Adipocyte (in vitro differentiated cells): ENCODE data around the gene FRMD3.

Experiments used
- DNase-seq: peaks from one replicate; pipeline ENCODE4 v3.0.0-alpha.2; 2015; ENCODE audit warnings: low read depth
- H3K27me3 ChIP-seq: replicated peaks from 2 replicates; pipeline ENCODE4 v1.7.0; 2013; ENCODE audit warnings: mild to moderate bottlenecking, low read length, moderate library complexity; ENCODE audit not compliant: control insufficient read depth, insufficient read depth
- H3K36me3 ChIP-seq: 2 replicates; pipeline ENCODE4 v1.7.0; 2013; ENCODE audit warnings: low read length, mild to moderate bottlenecking, moderate library complexity; ENCODE audit not compliant: control insufficient read depth, insufficient read depth, severe bottlenecking
- H3K4me1 ChIP-seq: 2 replicates; pipeline ENCODE4 v1.7.0; 2013; ENCODE audit warnings: mild to moderate bottlenecking, low read length, moderate library complexity; ENCODE audit not compliant: control insufficient read depth, insufficient read depth
- H3K4me3 ChIP-seq: 2 replicates; pipeline ENCODE4 v1.7.0; 2013; ENCODE audit warnings: mild to moderate bottlenecking, low read length, moderate library complexity
- H3K9ac ChIP-seq: 2 replicates; pipeline ENCODE4 v1.7.0; 2013; ENCODE audit warnings: mild to moderate bottlenecking, low read length, moderate library complexity
- H3K9me3 ChIP-seq: 2 replicates; pipeline ENCODE4 v1.7.0; 2013; ENCODE audit warnings: mild to moderate bottlenecking, low read length, moderate library complexity; ENCODE audit not compliant: control insufficient read depth

The FRMD3 gene

DNA sequence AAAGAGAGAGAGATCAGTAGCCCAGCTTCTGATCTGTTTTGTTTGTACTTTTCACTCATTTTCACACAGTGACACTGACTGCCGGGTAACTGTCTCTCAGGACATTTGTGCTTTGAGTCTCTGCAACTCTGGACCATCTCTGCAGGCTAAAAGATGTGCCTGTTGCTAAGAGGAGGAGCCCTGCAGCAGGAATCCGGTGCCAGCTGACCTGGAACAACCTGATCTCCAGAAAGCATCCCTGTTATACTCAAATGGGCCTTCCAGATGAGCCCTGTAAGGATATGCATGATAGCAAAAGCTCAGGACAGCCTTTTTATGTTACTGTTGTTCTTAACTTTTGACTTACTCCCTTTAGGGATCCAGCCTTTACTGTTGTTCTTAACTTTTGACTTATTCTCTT lies 304.6 kb downstream of the FRMD3 start:
- H3K4me1 ChIP-seq: peaks cover 2% of the 10 kb centered on the region

DNA sequence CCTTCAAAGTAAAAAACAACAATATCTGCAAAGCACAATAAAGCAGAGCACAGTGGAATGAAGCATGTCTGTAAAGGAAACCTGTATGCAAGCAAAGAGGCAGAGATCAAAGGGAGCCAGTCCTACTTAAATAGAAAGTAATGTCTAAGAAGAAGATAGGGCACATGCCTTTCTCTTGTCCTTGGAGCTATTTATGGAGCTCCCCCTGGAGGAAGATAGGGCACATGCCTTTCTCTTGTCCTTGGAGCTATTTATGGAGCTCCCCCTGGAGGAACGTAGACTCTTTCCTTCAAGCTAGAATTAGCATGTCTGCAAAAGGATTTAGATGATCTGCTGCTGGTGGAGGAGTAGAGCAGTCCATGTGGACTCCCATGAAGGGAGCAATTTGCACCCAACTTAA lies 307.2 kb downstream of the FRMD3 start:
- Histone ChIP-seq H3K4me1 (no peaks in the 10 kb centered on the region), H3K36me3 (no peaks in the 10 kb centered on the region), H3K27me3 (peaks cover 2% of the 10 kb centered on the region), H3K9me3 (peaks cover 9% of the 10 kb centered on the region), H3K9ac (no peak overlapping the region), H3K4me3 (no peak overlapping the region)
- no peak for DNase-seq

More for the DNA sequence above, 304.6 kb downstream of the FRMD3 start:
- DNase-seq: no peak
- H3K27me3 ChIP-seq: peaks cover 2% of the 10 kb centered on the region
- H3K9me3 ChIP-seq: peaks cover 9% of the 10 kb centered on the region
- no peak overlapping the region for H3K4me3 ChIP-seq
- no peaks in the 10 kb centered on the region for H3K36me3 ChIP-seq
- no peak overlapping the region for H3K9ac ChIP-seq

DNA sequence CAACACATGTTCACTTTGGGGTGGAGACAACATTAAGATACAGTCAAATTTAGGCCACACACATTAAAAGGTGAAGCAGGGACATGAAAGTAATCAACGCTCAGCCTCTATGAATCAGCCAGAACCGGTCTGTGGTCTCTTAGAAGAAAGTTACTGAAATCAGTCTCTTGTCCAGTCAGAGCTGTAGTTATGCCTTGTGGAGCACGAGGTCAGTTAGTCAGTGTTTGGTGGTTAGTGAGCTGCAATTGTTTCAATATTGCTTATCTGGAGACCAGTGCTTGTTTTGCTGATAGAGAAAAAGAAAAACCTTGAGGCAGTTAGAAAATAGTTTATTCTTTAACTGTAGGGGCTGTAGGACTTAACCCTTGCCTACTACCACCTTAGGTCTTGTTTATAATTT lies 317.5 kb downstream of the FRMD3 start:
- Histone ChIP-seq H3K36me3 (no peaks in the 10 kb centered on the region), H3K9ac (peak overlapping the region; percentile 18), H3K4me3 (no peak overlapping the region), H3K9me3 (no peaks in the 10 kb centered on the region), H3K4me1 (peaks cover 15% of the 10 kb centered on the region), H3K27me3 (no peaks in the 10 kb centered on the region)
- peak; percentile 28 for DNase-seq

DNA sequence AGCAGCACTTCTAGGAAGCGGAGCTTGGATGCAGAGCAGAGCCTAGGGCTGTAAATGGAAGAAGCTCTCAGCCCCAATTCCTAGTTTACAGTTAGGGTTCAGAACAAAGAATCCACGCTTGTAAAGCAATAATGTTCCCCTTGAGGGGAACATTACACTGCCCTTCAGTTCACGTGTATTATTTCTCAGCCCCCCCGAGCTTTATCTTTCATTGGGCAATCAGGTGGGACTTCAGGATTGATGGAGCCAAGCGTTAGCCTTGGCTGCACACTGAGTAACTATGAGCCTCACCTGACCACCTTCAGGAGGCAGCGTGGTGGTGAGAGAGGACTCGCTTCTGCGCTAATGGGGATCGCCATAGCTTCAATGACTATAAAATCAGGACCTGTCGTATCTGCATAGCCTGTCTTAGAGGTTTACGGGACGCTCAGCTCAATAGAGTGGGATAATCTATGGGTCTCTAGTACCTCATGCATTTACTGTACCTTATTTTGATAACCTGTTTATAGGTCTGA lies 318.2 kb downstream of the FRMD3 start:
- DNase-seq: peak; percentile 6
- H3K9me3 ChIP-seq: no peaks in the 10 kb centered on the region
- H3K27me3 ChIP-seq: peaks cover 4% of the 10 kb centered on the region
- H3K4me1 ChIP-seq: peaks cover 15% of the 10 kb centered on the region
- peak overlapping the region; percentile 84 for H3K9ac ChIP-seq
- peak overlapping the region; percentile 97 for H3K4me3 ChIP-seq
- no peaks in the 10 kb centered on the region for H3K36me3 ChIP-seq

DNA sequence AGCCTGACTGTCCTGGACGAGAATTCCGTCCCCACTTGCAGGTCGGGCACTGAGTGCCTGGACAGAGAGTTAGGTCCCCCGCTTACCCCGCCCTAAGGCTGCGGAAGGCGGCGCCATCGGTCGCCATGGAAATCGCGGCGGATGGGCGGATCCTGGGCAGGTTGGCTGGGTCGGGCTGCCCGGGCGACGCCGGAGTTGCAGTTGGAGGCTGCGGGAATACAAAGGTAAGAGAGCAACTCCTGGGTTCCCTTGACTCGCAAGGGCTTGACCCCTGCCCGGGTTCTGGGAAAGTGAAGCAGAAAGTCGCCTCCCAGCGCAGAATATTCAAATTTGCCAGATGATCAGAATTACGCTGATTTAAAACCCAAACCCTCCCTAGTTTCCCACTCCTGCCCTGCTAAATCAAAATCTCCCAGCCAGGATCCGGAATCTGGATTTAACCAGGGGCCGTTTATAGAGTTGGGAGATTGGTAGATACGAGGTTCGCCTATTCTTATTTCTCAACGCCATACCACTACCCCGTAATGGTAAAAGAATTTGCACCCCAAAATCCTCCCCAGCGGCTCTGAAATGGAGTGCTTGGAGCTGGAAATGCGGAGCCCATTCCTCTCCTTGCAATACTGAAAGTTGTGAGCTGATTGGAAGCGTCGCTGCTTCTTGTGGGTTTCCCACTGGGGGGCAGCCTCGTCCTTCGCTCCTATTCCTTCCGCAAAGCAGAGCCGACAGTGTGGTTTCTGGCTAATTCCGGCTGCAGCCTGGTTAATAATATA lies 318.9 kb downstream of the FRMD3 start:
- Histone ChIP-seq H3K9me3 (no peaks in the 10 kb centered on the region), H3K4me3 (peak overlapping the region; percentile 97), H3K4me1 (peaks cover 15% of the 10 kb centered on the region), H3K9ac (peak overlapping the region; percentile 84), H3K36me3 (no peaks in the 10 kb centered on the region), H3K27me3 (peaks cover 8% of the 10 kb centered on the region)
- peak; percentile 89 for DNase-seq

DNA sequence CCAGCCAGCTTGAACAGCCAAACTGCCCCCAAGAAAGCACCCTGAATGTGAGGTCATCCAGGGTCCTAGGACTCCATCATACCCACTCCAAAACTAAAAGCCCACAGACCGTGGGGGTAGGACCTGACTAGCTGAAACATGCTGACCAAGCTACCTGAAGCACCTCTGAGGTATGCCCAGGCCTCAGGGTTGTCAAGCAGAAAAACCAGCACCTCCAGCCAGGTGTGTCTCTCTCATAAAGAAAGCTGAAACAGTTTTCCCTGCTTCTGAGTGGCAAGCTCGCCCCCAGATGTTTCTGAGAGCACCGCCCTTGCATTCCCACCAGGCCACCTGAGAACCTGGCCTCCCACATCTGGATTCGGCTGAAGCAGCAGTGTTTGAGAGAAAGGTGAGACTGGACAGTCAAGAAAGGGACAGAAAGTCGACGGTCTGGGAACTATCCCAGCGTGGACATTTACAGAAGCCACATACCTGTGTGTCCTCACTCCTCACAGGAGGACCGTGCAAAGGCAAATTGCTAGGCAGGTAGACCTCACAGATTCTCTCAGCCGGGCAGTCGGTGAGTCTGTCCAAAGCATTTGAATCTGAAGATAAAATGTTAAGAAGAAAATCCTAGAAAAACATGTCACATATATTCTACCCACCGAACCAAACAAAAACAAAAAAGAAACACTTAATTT lies 319.6 kb downstream of the FRMD3 start:
- H3K27me3 ChIP-seq: peaks cover 8% of the 10 kb centered on the region
- DNase-seq: no peak
- H3K4me1 ChIP-seq: peaks cover 15% of the 10 kb centered on the region
- no peaks in the 10 kb centered on the region for H3K9me3 ChIP-seq
- no peak overlapping the region for H3K9ac ChIP-seq
- peak overlapping the region; percentile 97 for H3K4me3 ChIP-seq
- H3K36me3 ChIP-seq: no peaks in the 10 kb centered on the region

DNA sequence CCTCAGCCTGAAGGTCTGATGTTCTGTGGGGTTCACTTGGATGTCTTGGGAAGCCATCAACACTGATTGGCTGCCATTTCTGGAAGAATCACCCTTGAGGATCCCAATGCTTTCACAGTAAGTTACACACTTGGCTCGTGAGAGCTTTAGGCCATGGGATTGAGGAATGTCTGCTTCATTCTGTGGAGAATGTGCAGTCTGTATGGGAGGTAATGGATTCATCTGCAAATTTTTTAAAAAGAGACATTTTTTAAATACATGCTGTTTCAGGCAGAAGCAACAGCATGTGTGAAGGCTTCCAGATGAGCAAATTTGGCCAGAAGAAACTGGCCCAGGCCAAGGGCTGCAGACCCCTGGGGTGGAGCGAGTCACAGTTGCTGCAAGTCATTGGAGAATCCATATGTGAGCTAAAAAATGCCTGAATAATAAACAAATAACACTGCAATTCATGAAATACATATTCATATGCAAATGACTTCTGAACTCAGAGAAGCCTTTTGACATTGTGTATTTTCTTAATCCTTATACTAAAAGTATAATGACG lies 328.9 kb downstream of the FRMD3 start:
- no peak for DNase-seq
- Histone ChIP-seq H3K9ac (no peak overlapping the region), H3K4me1 (no peaks in the 10 kb centered on the region), H3K9me3 (no peaks in the 10 kb centered on the region), H3K4me3 (no peak overlapping the region), H3K27me3 (peaks cover 10% of the 10 kb centered on the region), H3K36me3 (no peaks in the 10 kb centered on the region)

DNA sequence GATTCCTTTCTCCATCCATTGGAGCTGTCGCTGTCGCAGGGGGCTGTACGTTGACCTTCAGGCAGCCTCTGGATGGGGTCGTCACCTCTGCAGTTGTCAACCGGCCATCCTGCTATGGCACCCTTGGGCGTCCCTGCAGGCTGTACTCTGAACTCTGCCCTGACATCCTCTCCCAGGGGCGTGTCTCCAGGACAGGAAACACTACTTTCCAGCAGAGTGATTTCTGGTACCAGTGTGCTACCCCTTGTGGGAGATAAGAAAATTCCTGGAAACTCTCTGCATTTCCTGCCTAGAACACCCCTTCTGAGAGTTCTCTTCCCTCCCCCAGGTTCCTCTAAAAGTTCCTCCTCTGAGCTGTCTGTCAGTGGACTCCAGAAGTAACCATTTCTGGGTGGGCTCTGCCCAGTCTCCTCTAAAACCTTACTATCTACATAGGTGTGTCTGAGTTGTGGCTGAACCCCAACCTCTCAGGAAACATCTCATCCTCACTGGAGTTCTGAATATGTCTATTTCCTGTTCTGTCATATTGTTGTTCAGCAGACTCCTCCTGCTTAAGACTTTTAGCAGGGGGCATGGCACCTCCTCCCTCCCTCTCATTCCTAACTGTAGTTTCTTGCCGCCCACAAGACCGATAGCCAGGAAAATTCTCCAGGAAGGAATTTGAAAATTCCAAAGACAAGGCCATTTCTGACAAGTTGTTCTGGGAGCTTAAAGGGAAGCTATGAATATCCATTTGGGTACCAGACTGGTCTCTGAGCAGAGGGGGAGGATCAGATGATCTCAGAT lies 329.9 kb downstream of the FRMD3 start:
- Histone ChIP-seq H3K27me3 (peaks cover 10% of the 10 kb centered on the region), H3K9me3 (no peaks in the 10 kb centered on the region), H3K4me1 (no peaks in the 10 kb centered on the region), H3K36me3 (no peaks in the 10 kb centered on the region), H3K9ac (no peak overlapping the region), H3K4me3 (no peak overlapping the region)
- no peak for DNase-seq

DNA sequence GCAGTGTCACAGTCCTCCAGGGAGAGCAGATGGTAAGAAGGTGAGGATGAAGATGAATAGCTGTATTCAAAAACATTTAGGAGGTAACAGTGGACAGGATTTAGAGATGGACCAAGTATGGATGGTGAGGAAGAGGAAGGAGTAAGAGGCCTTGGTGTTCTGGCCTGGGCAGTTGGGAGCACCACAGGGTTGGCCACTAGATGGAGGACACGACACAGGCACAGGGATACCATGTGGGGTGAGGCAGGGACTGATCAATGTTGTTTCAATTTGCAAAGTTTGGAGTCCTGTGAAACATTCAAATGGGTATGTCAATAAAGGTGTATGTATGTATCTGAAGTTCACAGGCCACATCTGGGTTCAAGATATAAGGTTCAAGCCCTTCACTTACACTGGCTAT lies 334.2 kb downstream of the FRMD3 start:
- H3K27me3 ChIP-seq: peaks cover 7% of the 10 kb centered on the region
- no peaks in the 10 kb centered on the region for H3K9me3 ChIP-seq
- H3K9ac ChIP-seq: no peak overlapping the region

DNA sequence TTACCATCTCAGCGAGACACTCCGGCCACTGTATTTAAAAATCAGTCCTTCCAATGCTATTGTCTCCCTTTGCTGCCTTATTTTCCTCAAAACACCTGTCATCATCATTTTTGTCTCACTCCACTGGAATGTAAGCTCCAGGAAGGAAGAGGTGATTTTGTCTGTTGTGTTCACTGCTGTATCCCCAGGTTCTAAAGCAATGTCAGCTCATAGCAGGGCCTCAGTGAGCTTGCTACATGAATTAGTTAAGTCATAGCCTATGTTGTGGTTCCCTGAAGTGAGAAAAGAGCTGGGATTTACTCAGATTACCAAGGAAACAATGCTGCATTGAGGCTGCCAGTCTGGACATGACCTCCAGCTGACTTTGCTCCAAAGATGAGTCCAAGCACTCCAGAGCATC lies 337.7 kb downstream of the FRMD3 start:
- Histone ChIP-seq H3K36me3 (no peaks in the 10 kb centered on the region), H3K9me3 (no peaks in the 10 kb centered on the region), H3K9ac (no peak overlapping the region), H3K4me3 (no peak overlapping the region), H3K27me3 (peaks cover 35% of the 10 kb centered on the region), H3K4me1 (no peaks in the 10 kb centered on the region)
- no peak for DNase-seq

More for the DNA sequence above, 334.2 kb downstream of the FRMD3 start:
- no peaks in the 10 kb centered on the region for H3K4me1 ChIP-seq
- no peak for DNase-seq
- H3K4me3 ChIP-seq: no peak overlapping the region
- H3K36me3 ChIP-seq: no peaks in the 10 kb centered on the region

DNA sequence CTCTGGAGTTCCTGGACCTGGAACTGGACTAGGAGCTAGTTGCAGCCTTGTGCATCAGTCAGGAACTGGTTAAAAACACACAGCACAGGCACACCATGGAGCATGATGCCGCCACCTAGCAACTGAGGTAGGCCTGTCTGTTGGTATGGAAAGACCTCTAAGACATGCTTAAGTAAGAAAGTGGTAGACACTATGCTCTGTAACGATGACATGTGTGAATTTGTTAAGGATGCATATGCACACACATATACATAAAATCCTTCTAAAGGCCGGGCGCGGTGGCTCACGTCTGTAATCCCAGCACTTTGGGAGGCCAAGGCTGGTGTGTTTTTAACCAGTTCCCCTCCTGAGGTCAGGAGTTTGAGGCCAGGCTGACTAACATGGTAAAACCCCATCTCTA lies 338.4 kb downstream of the FRMD3 start:
- Histone ChIP-seq H3K36me3 (no peaks in the 10 kb centered on the region), H3K9me3 (no peaks in the 10 kb centered on the region), H3K4me3 (no peak overlapping the region), H3K27me3 (peaks cover 39% of the 10 kb centered on the region), H3K4me1 (no peaks in the 10 kb centered on the region), H3K9ac (no peak overlapping the region)
- DNase-seq: no peak
